ENCODE data around the gene CFAP46.
"Not testable (repeated sequence)": the region's sequence is repeated elsewhere in the genome, so short reads cannot be mapped to it uniquely, and the experiment has no call there.

Gene CFAP46

GRCh38 chr10:132912713-132913558 lies 29.4 kb downstream of the CFAP46 start:
- DNase-seq: no peak

- no peak for DNase-seq
Observed at GRCh38 chr10:132912225-132912712, 30.1 kb downstream of the CFAP46 start.

- DNase-seq: no peak
Observed at GRCh38 chr10:132911786-132912097, 30.6 kb downstream of the CFAP46 start.

- no peak for DNase-seq
Observed at GRCh38 chr10:132910901-132911785, 31.2 kb downstream of the CFAP46 start.

GRCh38 chr10:132910186-132910880 lies 32.0 kb downstream of the CFAP46 start:
- no peak for DNase-seq

- DNase-seq: no peak
Observed at GRCh38 chr10:132909491-132910071, 32.8 kb downstream of the CFAP46 start.

- no peak for DNase-seq
Observed at GRCh38 chr10:132908621-132909295, 33.6 kb downstream of the CFAP46 start.

GRCh38 chr10:132907821-132908620 lies 34.3 kb downstream of the CFAP46 start:
- DNase-seq: no peak

GRCh38 chr10:132906836-132907235 lies 35.5 kb downstream of the CFAP46 start:
- no peak for DNase-seq

- no peak for DNase-seq
Observed at GRCh38 chr10:132906106-132906505, 36.3 kb downstream of the CFAP46 start.

GRCh38 chr10:132905661-132906060 lies 36.7 kb downstream of the CFAP46 start:
- no peak for DNase-seq

- DNase-seq: no peak
Observed at GRCh38 chr10:132904814-132905649, 37.3 kb downstream of the CFAP46 start.

GRCh38 chr10:132904181-132904813 lies 38.1 kb downstream of the CFAP46 start:
- peak; percentile 62 for DNase-seq

- not testable (repeated sequence) for DNase-seq
Observed at GRCh38 chr10:132902656-132903575, 39.5 kb downstream of the CFAP46 start.

GRCh38 chr10:132901351-132901750 lies 41.0 kb downstream of the CFAP46 start:
- no peak for DNase-seq

GRCh38 chr10:132900211-132900756 lies 42.1 kb downstream of the CFAP46 start:
- DNase-seq: no peak

- no peak for DNase-seq
Observed at GRCh38 chr10:132899751-132900065, 42.7 kb downstream of the CFAP46 start.

GRCh38 chr10:132899054-132899750 lies 43.2 kb downstream of the CFAP46 start:
- DNase-seq: no peak

Data from suppressor macrophage treated with lipopolysaccharide for 4 hours (primary cell).